Activated naive CD4-positive, alpha-beta T cell treated with anti-CD3 and anti-CD28 coated beads for 36 hours (primary cell): ENCODE data around the gene SLC35B4. TPM values are rescaled to one million over a fixed set of nuclear protein-coding genes. Genes with fewer than 3 reads are reported as not detected.

Experiments used
- CTCF ChIA-PET: fragments of 350-600 bp; sonication (Branson Sonifier 250); formaldehyde crosslinking; loops from one replicate; lab custom pipeline; 2021; ENCODE audit warnings: antibody characterized with exemption; lab: Charles Lee
- DNase-seq: peaks from one replicate; pipeline ENCODE4 v3.0.0-alpha.2; 2020
- H3K27ac Mint-ChIP-seq: one replicate; pipeline ENCODE4 v1.8.0; 2021; ENCODE audit warnings: mild to moderate bottlenecking, mixed read lengths
- H3K27me3 Mint-ChIP-seq: one replicate; pipeline ENCODE4 v1.8.0; 2021; ENCODE audit warnings: low read depth, mixed read lengths
- H3K36me3 Mint-ChIP-seq: one replicate; pipeline ENCODE4 v1.8.0; 2021; ENCODE audit warnings: low read depth, mixed read lengths
- H3K4me1 Mint-ChIP-seq: one replicate; pipeline ENCODE4 v1.8.0; 2021; ENCODE audit warnings: low read depth, mixed read lengths
- H3K4me3 Mint-ChIP-seq: one replicate; pipeline ENCODE4 v1.8.0; 2021; ENCODE audit warnings: mild to moderate bottlenecking, moderate library complexity, mixed read lengths
- H3K9me3 Mint-ChIP-seq: one replicate; pipeline ENCODE4 v1.8.0; 2021; ENCODE audit warnings: mixed read lengths
- intact Hi-C: fragments of 100-400 bp; cut with micrococcal nuclease; formaldehyde crosslinking; loops from one replicate; pipeline ENCODE4 v1.15.1; 2023
- total RNA-seq, 2 experiments: library from RNA; stranded (reverse); gene quantifications; one replicate each; pipeline ENCODE4 v1.2.3, GENCODE V29; 2021

Gene SLC35B4
- total RNA-seq, 2 experiments from 2014 or later = 7.9 to 10.3 TPM

DNA sequence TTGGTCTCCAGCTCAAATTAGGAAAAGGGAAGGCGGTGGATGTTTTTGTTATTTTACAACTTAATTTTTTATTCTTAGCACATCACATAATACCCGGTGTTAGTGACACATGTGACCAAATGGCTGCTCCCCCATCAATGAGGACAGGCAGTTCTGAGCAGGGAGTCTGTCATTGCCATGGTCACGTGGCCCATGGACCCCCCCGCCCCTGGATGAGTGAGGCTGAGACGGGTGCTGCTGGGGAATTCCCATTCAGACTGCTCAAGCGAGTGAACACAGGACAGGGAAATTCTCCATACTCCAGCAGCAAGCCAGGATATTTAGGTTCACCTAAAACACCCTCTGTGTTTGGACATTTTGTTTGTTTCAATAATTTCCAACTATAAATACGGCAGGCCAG is 34.7 kb upstream of the SLC35B4 start:
- CTCF ChIA-PET = interaction anchor here (0.6 kb wide), 1 partner anchor 294 kb away, joined by 3 read pairs; no protein-coding TSS in a partner anchor
- Mint-ChIP-seq H3K36me3 (no peaks in the 10 kb centered on the region), H3K9me3 (no peaks in the 10 kb centered on the region), H3K27me3 (peaks cover 9% of the 10 kb centered on the region), H3K4me1 (peaks cover 10% of the 10 kb centered on the region), H3K27ac (no peak overlapping the region), H3K4me3 (no peak overlapping the region)
- peak; percentile 13 for DNase-seq
- intact Hi-C loops = no loop called here

DNA sequence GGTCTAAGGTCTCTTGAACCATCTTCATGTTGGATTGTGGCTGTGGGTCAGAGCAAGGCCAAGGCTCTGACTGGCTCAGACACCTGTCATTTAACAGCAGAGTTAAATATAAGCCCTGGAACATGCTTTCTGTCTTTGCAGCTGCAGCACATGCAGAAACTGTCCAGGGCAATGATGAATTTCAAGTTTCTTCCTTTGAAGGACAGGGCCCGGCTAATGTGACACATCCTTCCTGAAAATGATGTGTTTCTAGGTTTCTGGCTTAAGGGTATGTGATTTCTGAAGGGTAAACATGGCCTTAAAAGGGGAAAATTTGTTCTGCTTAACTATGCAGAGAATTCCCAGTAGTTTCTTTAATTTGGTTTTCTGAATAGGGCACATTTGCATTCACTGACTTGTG is 34.0 kb upstream of the SLC35B4 start:
- DNase-seq = peak; percentile 12
- Mint-ChIP-seq H3K36me3 (no peaks in the 10 kb centered on the region), H3K27ac (peak overlapping the region; percentile 43), H3K9me3 (no peaks in the 10 kb centered on the region), H3K4me3 (no peak overlapping the region), H3K4me1 (peaks cover 10% of the 10 kb centered on the region), H3K27me3 (peaks cover 13% of the 10 kb centered on the region)
- intact Hi-C loops = no loop called here
- CTCF ChIA-PET = interaction anchor here (0.7 kb wide), 1 partner anchor 49 kb away, joined by 4 read pairs; no protein-coding TSS in a partner anchor

DNA sequence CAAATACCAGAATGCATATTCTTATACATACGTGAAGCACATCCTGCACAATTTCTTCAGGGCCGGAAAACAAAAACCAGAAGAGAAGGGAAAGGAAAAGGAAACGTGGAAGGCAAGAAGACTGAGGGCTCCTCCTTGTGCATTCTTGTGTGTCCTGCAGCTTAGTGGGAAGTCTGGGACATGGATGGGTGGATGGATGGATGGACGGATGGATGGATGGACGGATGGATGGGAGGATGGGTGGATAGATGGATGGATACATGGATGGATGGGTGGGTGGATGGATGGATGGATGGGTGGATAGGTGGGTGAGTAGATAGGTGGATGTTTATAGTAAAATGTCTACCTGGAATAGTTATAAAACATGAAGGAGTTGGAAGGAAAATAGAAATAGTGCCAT is 30.8 kb upstream of the SLC35B4 start:
- CTCF ChIA-PET = interaction anchor here (2.2 kb wide), 1 partner anchor 10 kb away, joined by 10 read pairs; no protein-coding TSS in a partner anchor
- H3K27me3 Mint-ChIP-seq = peaks cover 26% of the 10 kb centered on the region
- H3K4me3 Mint-ChIP-seq = no peak overlapping the region
- H3K36me3 Mint-ChIP-seq = no peaks in the 10 kb centered on the region
- H3K9me3 Mint-ChIP-seq = no peaks in the 10 kb centered on the region
- intact Hi-C loops = no loop called here
- no peak overlapping the region for H3K27ac Mint-ChIP-seq
- H3K4me1 Mint-ChIP-seq = peaks cover 10% of the 10 kb centered on the region
- DNase-seq = no peak

DNA sequence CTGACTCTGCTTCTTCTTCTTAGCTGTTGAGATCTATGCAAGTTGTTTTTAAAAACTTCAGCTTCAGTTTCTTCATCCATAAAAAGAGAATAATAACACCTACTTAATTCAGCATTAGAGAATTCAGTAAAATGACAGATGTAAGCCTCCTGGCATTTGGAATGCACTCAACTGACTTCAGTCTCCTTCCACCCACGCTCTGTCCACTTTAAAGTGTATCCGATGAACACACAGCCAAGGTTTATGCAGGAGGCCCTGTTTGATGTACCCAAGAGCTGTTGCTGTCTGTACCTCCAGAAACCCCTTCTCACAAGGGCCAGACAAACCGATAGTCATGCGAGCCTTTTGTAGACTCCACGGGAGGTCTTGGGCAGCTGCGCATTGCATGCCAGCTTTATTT is 27.1 kb upstream of the SLC35B4 start:
- H3K9me3 Mint-ChIP-seq = peaks cover 4% of the 10 kb centered on the region
- CTCF ChIA-PET = interaction anchor here (1.9 kb wide), 1 partner anchor 14 kb away, joined by 6 read pairs; no protein-coding TSS in a partner anchor
- intact Hi-C loops = no loop called here
- DNase-seq = no peak
- H3K4me3 Mint-ChIP-seq = no peak overlapping the region
- H3K36me3 Mint-ChIP-seq = peaks cover 1% of the 10 kb centered on the region
- peaks cover 20% of the 10 kb centered on the region for H3K27me3 Mint-ChIP-seq
- no peaks in the 10 kb centered on the region for H3K4me1 Mint-ChIP-seq
- H3K27ac Mint-ChIP-seq = no peak overlapping the region

DNA sequence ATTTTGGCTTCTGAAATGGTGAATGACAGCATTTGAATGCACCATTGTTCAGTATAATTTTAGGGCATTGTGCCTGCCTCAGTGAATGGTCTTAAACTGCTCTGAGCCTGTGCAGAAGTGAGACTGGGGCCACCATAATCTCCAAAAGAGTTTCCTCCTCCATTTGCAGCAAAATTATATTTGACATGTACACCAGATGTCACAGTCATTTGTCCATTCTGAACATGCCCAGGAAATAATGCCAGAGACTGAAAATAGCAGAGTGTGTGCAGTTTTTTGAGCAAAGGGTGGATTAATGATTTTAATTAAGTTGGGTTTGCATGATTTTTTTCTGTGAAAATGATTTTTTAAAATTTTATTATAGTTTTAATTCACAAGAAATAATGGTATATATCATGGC is 26.4 kb upstream of the SLC35B4 start:
- peaks cover 7% of the 10 kb centered on the region for H3K9me3 Mint-ChIP-seq
- peaks cover 1% of the 10 kb centered on the region for H3K36me3 Mint-ChIP-seq
- H3K27ac Mint-ChIP-seq = no peak overlapping the region
- DNase-seq = no peak
- peaks cover 20% of the 10 kb centered on the region for H3K27me3 Mint-ChIP-seq
- H3K4me3 Mint-ChIP-seq = no peak overlapping the region
- CTCF ChIA-PET = no interaction called here
- intact Hi-C loops = no loop called here
- H3K4me1 Mint-ChIP-seq = no peaks in the 10 kb centered on the region

DNA sequence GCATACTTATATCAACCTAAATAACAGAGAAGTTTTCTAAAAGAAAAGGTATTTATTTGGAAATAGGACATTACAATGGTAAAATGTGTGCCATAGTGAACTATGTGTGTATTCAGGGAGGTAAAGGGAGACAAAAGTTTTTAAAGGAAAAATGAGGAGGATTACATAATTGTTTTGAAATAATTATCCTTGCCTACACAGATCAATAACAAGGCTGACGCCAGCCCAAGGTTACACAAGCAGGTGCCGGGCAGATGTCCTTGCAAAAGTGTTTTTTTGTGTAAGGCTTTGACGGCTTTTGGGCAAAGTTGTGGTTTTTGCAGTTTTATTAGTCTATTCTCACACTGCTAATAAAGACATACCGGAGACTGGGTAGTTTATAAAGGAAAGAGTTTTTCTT is 22.7 kb upstream of the SLC35B4 start:
- no peak for DNase-seq
- Mint-ChIP-seq H3K4me1 (no peaks in the 10 kb centered on the region), H3K36me3 (peaks cover 1% of the 10 kb centered on the region), H3K9me3 (peaks cover 7% of the 10 kb centered on the region), H3K27me3 (peaks cover 10% of the 10 kb centered on the region), H3K4me3 (no peak overlapping the region), H3K27ac (no peak overlapping the region)
- intact Hi-C loops = no loop called here
- CTCF ChIA-PET = no interaction called here

DNA sequence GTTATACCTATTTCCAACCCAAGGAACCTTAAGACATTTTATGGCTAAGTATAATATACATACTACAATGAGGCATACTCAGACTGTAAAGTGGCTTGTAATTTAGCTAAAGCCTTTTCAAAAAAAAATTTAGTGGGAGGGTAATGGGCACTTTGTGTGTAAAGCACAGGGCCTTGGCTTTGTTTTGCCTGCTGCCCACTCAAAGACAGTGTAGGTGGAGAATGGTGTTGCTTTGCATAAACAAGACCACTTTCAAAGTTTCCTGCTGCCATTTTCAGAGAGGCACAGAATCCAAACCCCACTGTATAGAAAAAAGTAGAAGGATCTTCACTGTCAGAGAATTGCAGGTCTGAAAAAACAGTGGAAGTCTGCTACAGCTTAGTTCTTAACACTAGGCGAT is 21.2 kb upstream of the SLC35B4 start:
- CTCF ChIA-PET = interaction anchor here (0.6 to 0.9 kb wide), 2 partner anchors 19 to 22 kb away, joined by 3 to 4 read pairs; no protein-coding TSS in a partner anchor
- Mint-ChIP-seq H3K9me3 (peaks cover 7% of the 10 kb centered on the region), H3K4me1 (no peaks in the 10 kb centered on the region), H3K27ac (no peak overlapping the region), H3K36me3 (peaks cover 1% of the 10 kb centered on the region), H3K4me3 (no peak overlapping the region), H3K27me3 (peaks cover 5% of the 10 kb centered on the region)
- DNase-seq = no peak
- intact Hi-C loops = no loop called here

DNA sequence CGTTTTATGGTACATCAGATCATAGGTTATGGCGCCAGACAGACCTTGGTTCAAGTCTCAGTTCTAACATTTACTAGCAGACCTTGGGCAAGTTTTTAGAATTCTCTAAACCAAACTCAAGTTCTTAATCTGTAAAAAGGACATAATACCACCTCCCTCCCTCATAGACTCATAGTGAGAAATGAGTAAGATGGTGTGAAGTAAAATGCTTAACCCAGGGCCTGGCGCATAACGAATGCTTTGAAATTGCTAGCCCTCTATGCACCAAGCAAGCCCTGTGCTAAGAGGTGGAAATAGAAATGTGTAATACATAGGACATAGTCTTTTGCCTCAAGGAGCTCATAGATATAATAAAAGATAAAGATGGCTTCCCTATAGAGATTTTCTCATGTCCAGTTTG is 17.7 kb upstream of the SLC35B4 start:
- H3K4me1 Mint-ChIP-seq = no peaks in the 10 kb centered on the region
- CTCF ChIA-PET = interaction anchor here (1.1 kb wide), 1 partner anchor 23 kb away, joined by 4 read pairs; no protein-coding TSS in a partner anchor
- H3K27ac Mint-ChIP-seq = no peak overlapping the region
- intact Hi-C loops = no loop called here
- peaks cover 5% of the 10 kb centered on the region for H3K9me3 Mint-ChIP-seq
- DNase-seq = no peak
- no peak overlapping the region for H3K4me3 Mint-ChIP-seq
- peaks cover 9% of the 10 kb centered on the region for H3K27me3 Mint-ChIP-seq
- H3K36me3 Mint-ChIP-seq = no peaks in the 10 kb centered on the region

DNA sequence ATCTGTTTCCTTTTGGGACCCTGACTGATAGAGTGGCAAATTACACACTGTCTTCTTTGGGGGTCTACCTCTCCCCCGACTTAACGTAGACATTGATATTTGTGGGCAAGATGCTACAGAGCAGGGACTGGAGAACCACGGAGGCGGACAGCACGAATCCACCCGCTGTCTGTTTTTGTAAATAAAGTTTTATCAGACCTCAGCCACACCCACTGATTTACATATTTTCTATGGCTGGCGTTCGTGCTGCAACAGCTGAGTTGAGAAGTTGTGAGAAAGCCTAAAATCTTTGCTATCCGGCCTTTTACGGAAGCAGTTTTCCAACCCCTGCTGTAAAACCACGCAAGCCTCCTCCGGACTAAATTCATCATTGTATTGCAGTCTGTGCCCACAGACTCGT is 17.2 kb upstream of the SLC35B4 start:
- CTCF ChIA-PET = no interaction called here

DNA sequence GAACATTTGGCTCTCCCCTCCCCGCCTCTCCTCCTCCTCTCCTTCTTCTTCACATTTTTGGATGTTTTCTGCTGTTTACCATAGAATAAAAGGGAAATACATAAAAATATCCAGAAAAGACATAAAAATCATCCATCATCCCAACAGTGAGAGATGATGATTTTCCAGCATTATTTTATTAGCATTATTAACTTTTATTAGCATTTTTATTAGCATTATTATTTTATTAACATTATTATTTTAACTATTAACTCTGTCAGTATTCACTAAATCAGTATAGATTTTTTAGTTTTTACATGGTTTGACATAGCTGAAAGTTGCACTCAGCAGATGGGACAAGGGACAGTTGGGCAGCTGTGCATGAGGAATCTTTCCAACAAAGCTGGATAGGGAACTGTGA is 16.2 kb upstream of the SLC35B4 start:
- H3K36me3 Mint-ChIP-seq = no peaks in the 10 kb centered on the region
- peaks cover 2% of the 10 kb centered on the region for H3K4me1 Mint-ChIP-seq
- CTCF ChIA-PET = interaction anchor here (0.6 to 0.7 kb wide), 2 partner anchors 25 to 203 kb away, joined by 3 read pairs; no protein-coding TSS in a partner anchor
- no peaks in the 10 kb centered on the region for H3K9me3 Mint-ChIP-seq
- intact Hi-C loops = no loop called here
- no peak overlapping the region for H3K27ac Mint-ChIP-seq
- H3K27me3 Mint-ChIP-seq = peaks cover 9% of the 10 kb centered on the region
- H3K4me3 Mint-ChIP-seq = no peak overlapping the region
- DNase-seq = no peak

More for the DNA sequence above, 17.2 kb upstream of the SLC35B4 start:
- intact Hi-C loops = no loop called here
- DNase-seq = no peak
- no peak overlapping the region for H3K27ac Mint-ChIP-seq
- no peaks in the 10 kb centered on the region for H3K36me3 Mint-ChIP-seq
- peaks cover 3% of the 10 kb centered on the region for H3K9me3 Mint-ChIP-seq
- H3K4me1 Mint-ChIP-seq = no peaks in the 10 kb centered on the region
- H3K4me3 Mint-ChIP-seq = no peak overlapping the region
- H3K27me3 Mint-ChIP-seq = peaks cover 9% of the 10 kb centered on the region

DNA sequence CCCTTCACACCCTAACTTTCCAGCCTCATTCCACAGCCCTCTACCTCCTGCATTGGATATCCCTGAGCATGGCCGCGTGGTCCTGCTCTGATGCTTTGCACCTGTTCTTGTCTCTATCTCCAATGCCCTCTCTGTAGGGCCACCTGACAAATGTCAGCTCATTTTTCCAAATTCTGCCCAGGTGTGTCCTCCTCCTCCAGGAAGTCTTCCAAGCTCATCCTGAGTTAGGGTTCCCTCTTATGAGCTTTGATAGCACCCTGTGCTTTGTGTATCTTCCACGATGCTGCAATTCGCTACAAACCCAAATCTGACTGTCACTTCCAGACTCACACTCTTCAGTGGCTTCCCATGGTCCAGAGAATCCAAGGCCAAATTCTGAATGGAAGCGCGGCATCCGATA is 14.7 kb upstream of the SLC35B4 start:
- no peak for DNase-seq
- H3K36me3 Mint-ChIP-seq = no peaks in the 10 kb centered on the region
- H3K9me3 Mint-ChIP-seq = no peaks in the 10 kb centered on the region
- H3K4me3 Mint-ChIP-seq = no peak overlapping the region
- intact Hi-C loops = no loop called here
- H3K4me1 Mint-ChIP-seq = peaks cover 3% of the 10 kb centered on the region
- peaks cover 9% of the 10 kb centered on the region for H3K27me3 Mint-ChIP-seq
- CTCF ChIA-PET = no interaction called here
- H3K27ac Mint-ChIP-seq = no peak overlapping the region

DNA sequence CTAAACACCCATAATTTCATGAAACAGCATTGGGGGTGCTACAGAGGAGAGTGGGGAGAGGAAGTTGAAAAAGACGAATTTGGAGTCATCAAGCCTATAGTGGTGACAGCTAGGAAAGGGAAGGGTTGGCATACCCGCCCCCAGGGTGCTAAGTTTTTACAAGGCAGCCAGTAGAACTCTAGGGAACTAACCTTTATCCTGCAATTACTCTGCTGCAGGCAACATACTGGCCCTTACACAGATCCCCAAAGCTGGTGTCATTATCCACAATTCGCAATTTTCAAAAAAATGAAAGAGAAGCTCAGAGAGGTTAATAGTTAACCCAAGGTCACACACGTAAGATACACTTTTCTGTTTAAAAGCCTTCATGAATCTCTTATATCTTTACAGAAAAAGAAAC is 14.2 kb upstream of the SLC35B4 start:
- DNase-seq = no peak
- Mint-ChIP-seq H3K27me3 (peaks cover 9% of the 10 kb centered on the region), H3K9me3 (no peaks in the 10 kb centered on the region), H3K4me3 (no peak overlapping the region), H3K27ac (no peak overlapping the region), H3K4me1 (peaks cover 3% of the 10 kb centered on the region), H3K36me3 (no peaks in the 10 kb centered on the region)
- CTCF ChIA-PET = no interaction called here
- intact Hi-C loops = no loop called here

DNA sequence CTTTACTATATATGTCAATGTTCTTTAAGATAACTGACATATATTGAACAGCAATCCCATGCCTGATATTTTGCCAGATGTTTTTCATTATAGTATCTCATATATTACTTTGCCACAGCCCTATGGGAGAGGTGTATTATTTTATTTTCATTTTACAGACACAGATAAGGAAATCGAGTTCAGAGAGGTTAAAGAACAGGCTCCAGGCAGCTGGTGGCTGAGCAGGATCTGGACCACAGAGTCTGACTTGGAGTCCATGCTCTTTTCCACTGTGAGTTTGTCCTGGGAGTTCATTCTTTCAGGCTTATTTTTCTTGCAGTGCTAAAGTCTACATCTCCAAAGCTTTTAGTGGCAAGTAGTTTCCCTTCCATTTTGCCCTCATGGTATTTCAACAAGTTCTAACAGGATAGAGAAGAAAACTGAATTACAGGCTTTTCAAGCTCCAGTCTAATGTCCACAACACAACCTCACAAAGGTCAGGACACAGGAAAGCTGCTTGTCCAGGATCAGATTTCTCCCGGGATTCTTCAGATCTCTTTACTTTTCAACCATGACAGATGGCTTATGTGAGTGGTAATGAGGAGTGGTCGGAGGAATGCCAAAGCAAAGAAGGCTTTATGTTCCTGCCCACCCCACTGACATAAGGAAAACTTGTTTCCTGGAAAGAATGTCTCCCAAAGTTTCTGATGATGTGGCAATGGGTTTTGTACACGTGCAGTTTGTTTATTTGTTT is 13.1 kb upstream of the SLC35B4 start:
- no peak for DNase-seq
- Mint-ChIP-seq H3K4me3 (no peak overlapping the region), H3K27me3 (peaks cover 4% of the 10 kb centered on the region), H3K9me3 (no peaks in the 10 kb centered on the region), H3K4me1 (peaks cover 3% of the 10 kb centered on the region), H3K36me3 (no peaks in the 10 kb centered on the region), H3K27ac (no peak overlapping the region)
- intact Hi-C loops = loop anchor here (10.0 kb wide), 1 partner anchor 465 kb away; no protein-coding TSS in a partner anchor
- CTCF ChIA-PET = interaction anchor here (1.1 to 1.2 kb wide), 2 partner anchors 27 to 81 kb away, joined by 3 read pairs; no protein-coding TSS in a partner anchor
